K562 (cell line): ENCODE data around the gene CCDC192. TPM values are rescaled to one million over a fixed set of nuclear protein-coding genes. Genes with fewer than 3 reads are reported as not detected.

ENCODE experiments used
- ATAC-seq: fragments of 200-7000 bp; cut with Tn5 transposase; 3 replicates; pipeline ENCODE4 v1.9.1; 2020; ENCODE audit warnings: moderate library complexity
- BruUV-seq: library from RNA; stranded (reverse); fragments of 400-500 nt; replicated peaks from 2 replicates; lab custom pipeline; 2021; lab: Mats Ljungman, UMichigan
- CTCF ChIA-PET: fragments of 300-600 bp; formaldehyde crosslinking; extraction: SDS; loops from one replicate; lab custom pipeline; 2021; ENCODE audit warnings: low intra/inter-chr PET ratio; lab: Yijun Ruan, JAX
- POLR2A ChIA-PET: fragments of 300-600, 350-650 bp; sonication (Branson Sonifier 250); formaldehyde crosslinking; extraction: SDS; loops from one replicate; lab custom pipeline; 2021; ENCODE audit warnings: antibody characterized with exemption, inconsistent platforms; lab: Yijun Ruan, JAX
- DNase-seq, 4 experiments: peaks; one replicate each; pipeline versions ENCODE4 v3.0.0 to v3.0.0-alpha.2; 2011 to 2018; ENCODE audit warnings: low spot score in 3 of 4, mixed read lengths in 3 of 4; ENCODE audit errors: extremely low read depth in 1 of 4
- FAIRE-seq: peaks from 2 replicates; lab custom pipeline; 2011; peaks lifted over from hg19 to GRCh38; lab: Jason Lieb, UNC
- H2AFZ ChIP-seq: 2 replicates; pipeline ENCODE4 v1.6.0; 2011; ENCODE audit warnings: low read depth, low read length, control low read depth, inconsistent platforms
- H3K27ac ChIP-seq: fragments of 200-600 bp; 3 replicates; pipeline ENCODE4 v1.8.0; 2011; ENCODE audit warnings: low read depth, mild to moderate bottlenecking, control low read depth, inconsistent platforms, low read length, moderate library complexity, mixed read lengths; ENCODE audit errors: extremely low read depth
- H3K27me3 ChIP-seq, 2 experiments: fragments of 300-600 bp in 1 of 2; 2 replicates in 1 of 2; 3 replicates in 1 of 2; pipeline versions ENCODE4 v1.6.0 to v1.8.0; 2011; ENCODE audit warnings: inconsistent platforms in 2 of 2, low read length in 2 of 2, mild to moderate bottlenecking in 1 of 2, mixed read lengths in 1 of 2, moderate library complexity in 1 of 2; ENCODE audit not compliant: control insufficient read depth in 2 of 2, insufficient read depth in 2 of 2
- H3K36me3 ChIP-seq: fragments of 300-600 bp; 3 replicates; pipeline ENCODE4 v1.8.0; 2011; ENCODE audit warnings: mild to moderate bottlenecking, low read length, inconsistent platforms; ENCODE audit not compliant: control insufficient read depth, insufficient read depth
- H3K4me1 ChIP-seq, 2 experiments: fragments of 200-600 bp in 1 of 2; replicated peaks in 1 of 2; 2 replicates in 1 of 2; 3 replicates in 1 of 2; pipeline versions ENCODE4 v1.5.1 to v1.8.0; 2011; ENCODE audit warnings: inconsistent platforms in 2 of 2, low read length in 2 of 2, mild to moderate bottlenecking in 1 of 2, mixed read lengths in 1 of 2, moderate library complexity in 1 of 2; ENCODE audit not compliant: control insufficient read depth in 2 of 2, insufficient read depth in 2 of 2
- H3K4me2 ChIP-seq: 2 replicates; pipeline ENCODE4 v1.6.1; 2011; ENCODE audit warnings: low read length, control low read depth, inconsistent platforms, mixed read lengths; ENCODE audit not compliant: insufficient read depth
- H3K4me3 ChIP-seq: fragments of 200-600 bp; sonication (generic), shearing (Covaris generic); 2 replicates; pipeline ENCODE4 v1.5.1; 2016; ENCODE audit warnings: control low read depth, inconsistent platforms
- H3K79me2 ChIP-seq: fragments of 200-600 bp; 3 replicates; pipeline ENCODE4 v1.8.0; 2011; ENCODE audit warnings: low read length, inconsistent platforms; ENCODE audit not compliant: control insufficient read depth, insufficient read depth
- H3K9ac ChIP-seq, 2 experiments: 2 replicates each; pipeline versions ENCODE4 v1.6.0 to v1.6.1; 2011; ENCODE audit warnings: low read depth in 2 of 2, low read length in 2 of 2, control low read depth in 1 of 2, inconsistent platforms in 1 of 2, mild to moderate bottlenecking in 1 of 2, mixed read lengths in 1 of 2; ENCODE audit not compliant: insufficient read depth in 1 of 2
- H3K9me1 ChIP-seq: one replicate; pipeline ENCODE4 v1.6.0; 2011; ENCODE audit warnings: inconsistent platforms, mild to moderate bottlenecking, low read length, moderate library complexity; ENCODE audit not compliant: control insufficient read depth, insufficient read depth
- H3K9me3 ChIP-seq: replicated peaks from 2 replicates; pipeline ENCODE4 v1.5.1; 2011; ENCODE audit warnings: low read depth, low read length, inconsistent platforms; ENCODE audit not compliant: control insufficient read depth, insufficient read depth
- H4K20me1 ChIP-seq: replicated peaks from 2 replicates; pipeline ENCODE4 v1.6.1; 2011; ENCODE audit warnings: low read length, inconsistent platforms, mixed read lengths; ENCODE audit not compliant: control insufficient read depth, insufficient read depth
- BRD9 ChIP-seq: fragments of 450-650 bp; IDR thresholded peaks from 2 replicates; pipeline ENCODE4 v1.6.1; 2018; ENCODE audit warnings: low read depth; ENCODE audit not compliant: partially characterized antibody
- BRF1 ChIP-seq: IDR thresholded peaks from 3 replicates; pipeline ENCODE4 v1.6.1; 2011; ENCODE audit warnings: borderline replicate concordance, mild to moderate bottlenecking; ENCODE audit not compliant: insufficient read length; ENCODE audit errors: extremely low read depth
- ETV1 ChIP-seq: fragments of 450-650 bp; conservative IDR thresholded peaks from 2 replicates; pipeline ENCODE4 v1.6.1; 2016; ENCODE audit warnings: missing genetic modification characterization, control low read depth, low read depth, missing compliant biosample characterization
- MAFK ChIP-seq: IDR thresholded peaks from 2 replicates; pipeline ENCODE4 v1.6.1; 2011; ENCODE audit warnings: low read length, improper control_type of control experiment
- SMAD1 ChIP-seq: fragments of 150-350 bp; IDR thresholded peaks from 2 replicates; pipeline ENCODE4 v1.6.1; 2014; ENCODE audit warnings: low read length, low read depth; ENCODE audit not compliant: partially characterized antibody
- TAF7 ChIP-seq: fragments of 450-650 bp; IDR thresholded peaks from 2 replicates; pipeline ENCODE4 v1.6.1; 2016; ENCODE audit warnings: missing genetic modification characterization, missing compliant biosample characterization
- TFAM ChIP-seq: fragments of 250-450 bp; sonication (Bioruptor Pico); conservative IDR thresholded peaks from 2 replicates; pipeline ENCODE4 v1.5.0; 2021; ENCODE audit warnings: mild to moderate bottlenecking, moderate library complexity
- ZZZ3 ChIP-seq: fragments of 450-650 bp; IDR thresholded peaks from 2 replicates; pipeline ENCODE4 v1.6.1; 2016; ENCODE audit warnings: antibody characterized with exemption, mild to moderate bottlenecking, moderate library complexity
- WGBS: fragments of 100-300 bp; shearing (Covaris generic); methylation state at CpG from one replicate; pipeline ENCODE4 v1.1.6; 2016; ENCODE audit warnings: low coverage, mixed read lengths; ENCODE audit not compliant: insufficient coverage; ENCODE audit errors: missing lambda C conversion rate; 5-methylcytosine and 5-hydroxymethylcytosine counted together
- in situ Hi-C: fragments of 300-500 bp; cut with MboI; formaldehyde crosslinking; loops from 4 replicates; pipeline ENCODE4 v1.15.0; 2018; ENCODE audit warnings: inconsistent platforms, mixed read lengths
- intact Hi-C: fragments of 100-400 bp; cut with micrococcal nuclease; formaldehyde crosslinking; loops from 2 replicates; pipeline ENCODE4 v1.14.2; 2022
- polyA plus RNA-seq, 8 experiments: library from polyadenylated mRNA; depleted of rRNA in 4 of 8; stranded (reverse) in 5 of 8; unstranded in 3 of 8; fragments of >200 nt; fragmentation: Nextera tagmentation in 2 of 8; fragmentation: Illumina TruSeq in 1 of 8; extraction: Ambion mirVana in 2 of 8; extraction: Trizol in 1 of 8; gene quantifications; 2 replicates each; pipeline versions ENCODE4 v1.2.1 to v1.2.3, GENCODE V29; 2011 to 2014; ENCODE audit warnings: inconsistent platforms in 1 of 8, missing spikeins in 1 of 8
- total RNA-seq, 7 experiments: library from RNA; depleted of rRNA in 6 of 7; stranded (reverse); fragments of >200 nt in 6 of 7; fragmentation: Illumina TruSeq in 2 of 7; extraction: Trizol in 2 of 7; gene quantifications; 2 replicates each; pipeline versions ENCODE4 v1.2.1 to v1.2.3, GENCODE V29; 2011 to 2021; ENCODE audit warnings: low replicate concordance in 1 of 7
- TF ChIP-seq, protein P1 (sequence below): IDR thresholded peaks from 2 replicates; pipeline ENCODE4 v1.6.1; 2014; ENCODE audit warnings: antibody characterized with exemption
- TF ChIP-seq, protein P2 (sequence below): fragments of 250-450 bp; sonication (Bioruptor Pico); IDR thresholded peaks from 2 replicates; pipeline ENCODE4 v1.8.0; 2021; ENCODE audit warnings: moderate library complexity, mild to moderate bottlenecking, inconsistent platforms

CCDC192 gene
- total and polyA plus RNA-seq, 9 of the 15 experiments (the other 6 are each of a cell fraction or from before 2014, with no cell fraction given), result 0.21 to 0.66 (median 0.38) TPM; not detected in 2

GRCh38 chr5:127809533-127809932 is 106.3 kb downstream of the CCDC192 start:
- ATAC-seq, result no peak
- DNase-seq, result no peak
- no TSS peak for BruUV-seq
- TF ChIP-seq ZZZ3 (no peak), BRF1 (no peak), ETV1 (no peak), MAFK (no peak), TFAM (CRISPR knock-in tag) (no peak)
- H3K9me1 ChIP-seq, result no peaks in the 10 kb centered on the region
- no peaks in the 10 kb centered on the region for H3K27me3 ChIP-seq
- H3K79me2 ChIP-seq, result no peaks in the 10 kb centered on the region
- POLR2A ChIA-PET, result no interaction called here
- H3K4me2 ChIP-seq, result no peak overlapping the region
- intact Hi-C loops (no loop called here), in situ Hi-C loops (no loop called here)
- no peak overlapping the region for H2AFZ ChIP-seq
- H3K4me3 ChIP-seq, result no peak overlapping the region
- WGBS, result 0% methylated on average over 1 of the region's 1 CpG
- no peak for FAIRE-seq
- H4K20me1 ChIP-seq, result no peaks in the 10 kb centered on the region
- H3K9me3 ChIP-seq, result no peaks in the 10 kb centered on the region
- H3K27ac ChIP-seq, result no peak overlapping the region
- no peaks in the 10 kb centered on the region for H3K36me3 ChIP-seq
- no peak overlapping the region for H3K9ac ChIP-seq
- CTCF ChIA-PET, result no interaction called here
- no peaks in the 10 kb centered on the region for H3K4me1 ChIP-seq

GRCh38 chr5:127810017-127810416 is 106.8 kb downstream of the CCDC192 start:
- no peaks in the 10 kb centered on the region for H3K36me3 ChIP-seq
- no peak overlapping the region for H3K9ac ChIP-seq
- no peak overlapping the region for H2AFZ ChIP-seq
- no peaks in the 10 kb centered on the region for H3K27me3 ChIP-seq
- H3K27ac ChIP-seq, result no peak overlapping the region
- TF ChIP-seq TAF7 (no peak), BRD9 (no peak), SMAD1 (no peak)
- TF ChIP-seq, protein P1, sequence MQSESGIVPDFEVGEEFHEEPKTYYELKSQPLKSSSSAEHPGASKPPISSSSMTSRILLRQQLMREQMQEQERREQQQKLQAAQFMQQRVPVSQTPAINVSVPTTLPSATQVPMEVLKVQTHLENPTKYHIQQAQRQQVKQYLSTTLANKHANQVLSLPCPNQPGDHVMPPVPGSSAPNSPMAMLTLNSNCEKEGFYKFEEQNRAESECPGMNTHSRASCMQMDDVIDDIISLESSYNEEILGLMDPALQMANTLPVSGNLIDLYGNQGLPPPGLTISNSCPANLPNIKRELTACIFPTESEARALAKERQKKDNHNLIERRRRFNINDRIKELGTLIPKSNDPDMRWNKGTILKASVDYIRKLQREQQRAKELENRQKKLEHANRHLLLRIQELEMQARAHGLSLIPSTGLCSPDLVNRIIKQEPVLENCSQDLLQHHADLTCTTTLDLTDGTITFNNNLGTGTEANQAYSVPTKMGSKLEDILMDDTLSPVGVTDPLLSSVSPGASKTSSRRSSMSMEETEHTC, result no peak
- TF ChIP-seq, protein P2, sequence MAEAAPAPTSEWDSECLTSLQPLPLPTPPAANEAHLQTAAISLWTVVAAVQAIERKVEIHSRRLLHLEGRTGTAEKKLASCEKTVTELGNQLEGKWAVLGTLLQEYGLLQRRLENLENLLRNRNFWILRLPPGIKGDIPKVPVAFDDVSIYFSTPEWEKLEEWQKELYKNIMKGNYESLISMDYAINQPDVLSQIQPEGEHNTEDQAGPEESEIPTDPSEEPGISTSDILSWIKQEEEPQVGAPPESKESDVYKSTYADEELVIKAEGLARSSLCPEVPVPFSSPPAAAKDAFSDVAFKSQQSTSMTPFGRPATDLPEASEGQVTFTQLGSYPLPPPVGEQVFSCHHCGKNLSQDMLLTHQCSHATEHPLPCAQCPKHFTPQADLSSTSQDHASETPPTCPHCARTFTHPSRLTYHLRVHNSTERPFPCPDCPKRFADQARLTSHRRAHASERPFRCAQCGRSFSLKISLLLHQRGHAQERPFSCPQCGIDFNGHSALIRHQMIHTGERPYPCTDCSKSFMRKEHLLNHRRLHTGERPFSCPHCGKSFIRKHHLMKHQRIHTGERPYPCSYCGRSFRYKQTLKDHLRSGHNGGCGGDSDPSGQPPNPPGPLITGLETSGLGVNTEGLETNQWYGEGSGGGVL (CRISPR knock-in tag), result no peak
- H3K4me2 ChIP-seq, result no peak overlapping the region
- 0% methylated on average over 1 of the region's 1 CpG for WGBS
- H4K20me1 ChIP-seq, result no peaks in the 10 kb centered on the region
- FAIRE-seq (no peak), DNase-seq (no peak), ATAC-seq (no peak)
- ChIA-PET POLR2A (no interaction called here), CTCF (no interaction called here)
- no peaks in the 10 kb centered on the region for H3K9me3 ChIP-seq
- no peaks in the 10 kb centered on the region for H3K4me1 ChIP-seq
- intact Hi-C loops (no loop called here), in situ Hi-C loops (no loop called here)
- no TSS peak for BruUV-seq
- H3K79me2 ChIP-seq, result no peaks in the 10 kb centered on the region
- no peak overlapping the region for H3K4me3 ChIP-seq
- H3K9me1 ChIP-seq, result no peaks in the 10 kb centered on the region
